OCI-M1 (cell line): Measurements from ENCODE around the gene CTU1.

ENCODE experiments used
- DNase-seq: peaks from one replicate; lab custom pipeline; 2025; lab: John Stamatoyannopoulos, UW

Gene CTU1

DNA sequence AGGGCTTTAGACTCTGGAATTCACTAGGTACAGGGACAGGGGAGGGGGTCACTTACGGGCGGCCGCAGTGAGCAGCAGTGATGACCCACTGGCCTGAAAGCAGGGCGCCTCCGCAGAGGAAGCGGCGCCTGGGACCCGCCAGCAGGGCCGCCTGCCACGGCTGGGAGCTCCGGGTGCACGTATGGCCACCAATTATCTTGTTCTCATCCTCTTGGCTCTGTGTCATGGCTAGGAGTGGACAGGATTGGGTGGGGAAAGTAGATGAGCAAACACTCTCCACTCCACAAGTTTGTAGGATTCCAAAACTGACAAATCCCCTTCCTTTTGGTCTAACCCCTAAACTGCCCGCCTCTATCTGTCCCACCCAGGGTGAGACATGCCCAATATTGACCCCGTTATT is 26.7 kb downstream of the CTU1 start:
- no peak for DNase-seq

DNA sequence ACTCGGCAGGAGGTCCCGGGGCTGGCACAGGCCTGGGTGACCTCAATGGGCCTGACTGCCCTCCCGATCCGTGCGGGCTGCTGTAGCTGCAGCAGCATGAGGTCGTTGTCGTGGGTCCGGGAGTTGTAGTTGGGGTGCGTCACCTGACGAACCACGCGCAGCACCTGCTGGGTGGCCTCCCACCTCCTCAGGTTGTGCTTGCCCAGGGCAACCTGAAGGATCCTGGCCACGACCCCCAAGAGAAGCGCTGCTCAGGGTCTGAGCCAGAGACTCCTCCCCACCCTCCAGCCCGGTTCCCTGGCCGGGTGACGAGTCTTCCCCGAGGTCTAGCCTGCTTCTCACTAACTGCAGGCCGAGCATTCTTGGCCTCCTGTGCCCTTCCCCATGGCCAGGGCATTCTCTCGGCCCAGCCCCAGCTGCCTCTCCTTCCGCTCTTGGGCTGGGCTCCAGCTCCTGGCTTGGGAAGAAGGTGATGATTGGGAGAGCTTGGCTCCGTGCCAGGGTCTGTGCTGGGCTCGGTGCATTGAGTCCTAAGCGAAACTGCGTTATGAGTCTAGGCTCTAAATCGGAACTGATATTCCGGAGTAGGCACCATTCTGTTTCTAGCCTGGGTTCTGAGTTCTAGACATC is 28.6 kb downstream of the CTU1 start:
- no peak for DNase-seq

GRCh38 chr19:51078731-51079130 is 29.5 kb downstream of the CTU1 start:
- DNase-seq = no peak

DNA sequence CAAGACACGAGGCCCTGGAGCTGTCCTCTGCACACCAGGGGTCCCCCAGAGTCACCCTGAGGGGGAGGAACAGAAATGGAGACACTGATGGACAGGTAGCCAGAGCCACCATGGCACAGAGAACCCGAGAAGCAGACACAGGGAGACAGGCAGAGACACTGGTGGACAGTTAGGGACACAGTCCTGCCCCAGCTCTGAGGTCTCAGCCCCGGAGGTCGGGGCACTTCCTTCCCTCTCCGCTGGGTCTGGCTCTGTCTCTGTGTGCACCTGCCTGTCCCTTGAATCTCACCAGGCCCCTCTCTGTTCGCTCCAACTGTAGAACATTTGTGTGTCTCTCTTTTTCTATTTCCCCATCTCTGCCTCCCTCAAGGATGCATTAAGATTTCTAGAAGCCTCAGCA is 30.1 kb downstream of the CTU1 start:
- no peak for DNase-seq

GRCh38 chr19:51076631-51077213 is 31.5 kb downstream of the CTU1 start:
- DNase-seq = no peak

GRCh38 chr19:51075998-51076397 is 32.2 kb downstream of the CTU1 start:
- DNase-seq = no peak

DNA sequence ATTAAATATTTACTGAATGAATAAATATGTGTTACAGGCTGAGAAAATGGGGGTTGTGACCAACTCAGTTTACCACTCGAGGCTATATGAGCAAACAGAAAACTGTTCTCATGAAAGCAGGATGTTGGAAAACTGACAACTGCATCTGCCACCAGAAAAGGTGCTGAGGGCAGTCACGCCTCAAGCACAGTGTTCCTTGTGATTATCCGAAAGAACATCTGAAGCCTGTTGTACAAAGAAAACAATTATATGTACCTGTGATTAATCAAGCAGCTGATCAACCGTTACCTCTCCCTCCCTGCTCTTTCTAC is 37.2 kb downstream of the CTU1 start:
- DNase-seq = no peak

GRCh38 chr19:51070334-51071094 is 37.7 kb downstream of the CTU1 start:
- DNase-seq = no peak

- no peak for DNase-seq
Measured at GRCh38 chr19:51066393-51067186, 41.6 kb downstream of the CTU1 start.

GRCh38 chr19:51065221-51065960 is 42.8 kb downstream of the CTU1 start:
- no peak for DNase-seq

DNA sequence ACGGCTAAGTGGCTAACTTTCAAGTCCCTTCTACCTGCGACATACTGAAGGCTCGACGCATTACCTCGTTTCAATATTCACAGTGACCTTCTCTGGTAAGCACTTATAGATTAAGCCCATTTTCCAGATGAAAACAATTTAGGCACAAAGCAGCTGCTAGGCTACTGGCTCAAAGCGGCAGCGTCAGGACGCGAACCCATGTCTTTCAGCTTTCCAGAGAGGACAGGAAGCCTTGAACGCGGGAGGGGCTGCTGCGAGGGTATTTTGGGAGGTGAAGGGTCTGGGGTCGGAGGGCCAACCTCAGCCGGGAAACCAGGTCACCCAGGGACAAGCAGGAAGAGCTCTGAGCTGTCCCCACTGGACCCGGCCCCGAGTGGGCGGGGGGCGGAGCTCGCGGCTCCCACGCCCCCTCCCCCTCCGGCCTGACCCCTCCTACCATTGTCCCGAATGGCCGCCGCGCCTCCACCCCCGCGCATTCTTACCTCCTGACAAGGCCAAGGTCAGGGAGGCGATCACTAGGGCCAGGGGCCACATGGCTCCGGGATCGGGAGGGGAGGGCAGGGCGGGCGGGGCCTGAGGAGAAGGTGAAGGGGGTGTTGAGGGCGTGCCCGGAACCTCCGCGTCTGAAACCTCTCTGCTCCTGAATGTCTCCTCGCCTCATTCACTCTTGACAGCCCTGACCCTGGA is 43.5 kb downstream of the CTU1 start, which contains the start of gene KLK13:
Gene KLK13 (minus strand): TSS at position 559 of the 687 bp plus-strand sequence. CDS start 25 bp downstream, at position 534.
- no peak for DNase-seq

DNA sequence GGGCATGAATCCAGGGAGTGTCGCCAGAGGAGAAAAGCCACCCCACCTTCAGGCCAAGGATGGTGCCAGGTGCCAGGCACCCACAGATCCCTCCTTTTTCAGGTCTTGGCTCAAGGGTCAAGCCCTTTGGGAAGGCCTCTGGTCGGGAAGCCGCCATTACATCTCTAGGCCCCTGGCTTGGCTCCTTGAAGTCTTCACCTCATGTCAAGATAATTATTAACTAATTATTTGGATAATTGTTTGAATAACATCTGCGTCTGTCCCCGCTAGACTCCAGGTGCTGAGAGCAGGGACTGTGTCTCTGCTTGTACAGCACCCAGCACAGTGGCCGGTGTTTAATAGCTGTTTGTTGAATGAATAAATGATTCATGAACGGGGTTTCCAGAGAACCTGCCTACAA is 44.5 kb downstream of the CTU1 start:
- no peak for DNase-seq

- no peak for DNase-seq
Measured at GRCh38 chr19:51060973-51061372, 47.2 kb downstream of the CTU1 start.

DNA sequence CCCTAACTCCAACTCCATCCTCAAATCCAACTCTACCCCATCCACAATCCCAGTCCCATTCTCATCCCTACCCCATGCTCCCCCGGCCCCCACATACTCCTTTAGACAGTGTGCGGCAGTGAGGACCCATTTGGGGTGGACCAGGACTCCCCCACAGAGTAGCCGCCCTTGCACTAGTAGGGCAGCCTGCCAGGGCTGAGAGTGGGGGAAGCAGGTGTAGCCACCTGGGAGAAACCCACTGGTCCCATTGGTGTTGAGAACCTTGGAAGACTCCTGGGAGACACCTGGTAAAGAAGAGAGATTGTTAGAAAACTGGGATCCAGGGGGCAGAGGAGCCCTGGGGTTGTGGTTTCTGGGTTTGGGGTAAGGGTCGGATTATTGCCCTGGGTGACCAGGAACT is 47.9 kb downstream of the CTU1 start:
- no peak for DNase-seq

- DNase-seq = no peak
Measured at GRCh38 chr19:51059715-51060114, 48.5 kb downstream of the CTU1 start.

- DNase-seq = no peak
Measured at GRCh38 chr19:51055866-51056265, 52.3 kb downstream of the CTU1 start.
